ENCODE measurements around the gene EIF4E3. TPM values are rescaled to one million over a fixed set of nuclear protein-coding genes. Genes with fewer than 3 reads are reported as not detected.

The EIF4E3 gene
- polyA plus RNA-seq, 3 donors: 35.6 to 111 (median 58.6) TPM

DNA sequence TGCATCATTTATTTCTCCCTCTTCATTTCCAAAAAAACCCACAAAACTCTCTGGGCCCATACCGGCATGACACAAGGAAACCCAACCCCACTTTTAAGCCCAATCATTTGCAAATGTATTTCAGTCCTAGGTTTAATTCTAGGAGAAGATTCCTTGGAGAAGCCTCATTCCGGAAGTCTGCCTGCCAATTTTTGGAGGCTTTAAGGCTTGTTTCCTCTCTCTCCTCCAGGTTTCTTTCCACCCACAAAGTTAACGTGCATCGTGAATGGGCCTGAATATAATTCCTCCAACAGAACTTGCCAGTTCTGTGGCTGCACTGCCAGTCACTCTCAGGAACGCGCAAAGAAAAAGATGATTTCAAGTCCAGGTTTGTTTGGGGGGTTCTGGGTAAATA is 71.8 kb downstream of the EIF4E3 start:
- H3K27me3 ChIP-seq (ENCODE audit: control insufficient read depth in 2 of 2, insufficient read depth in 2 of 2, low read length in 2 of 2): no peaks in the 10 kb centered on the region
- Mint-ChIP-seq H3K36me3 (no peaks in the 10 kb centered on the region), H3K4me1 (peaks cover 26% of the 10 kb centered on the region), H3K27me3 (ENCODE audit: low read depth in 3 of 3) (peaks cover 0 to 3% (median 2%) of the 10 kb centered on the region in 3 donors), H3K4me3 (no peak overlapping the region), H3K9me3 (peaks cover 0 to 2% (median 0%) of the 10 kb centered on the region in 7 donors), H3K27ac (peak overlapping the region in 1 of 7 donors; percentile 18)
- no peak overlapping the region for H3K27ac ChIP-seq (ENCODE audit: low read depth in 1 of 2, low read length in 2 of 2)
- H3K9ac ChIP-seq (ENCODE audit: insufficient read depth, low read length, poor library complexity, severe bottlenecking): no peak overlapping the region
- no peaks in the 10 kb centered on the region for H4K20me1 ChIP-seq (ENCODE audit: insufficient read depth, low read length)
- no peak overlapping the region for H3K4me3 ChIP-seq (replicated peaks in 1 of 3; ENCODE audit: low read depth in 2 of 3, low read length in 3 of 3)
- DNase-seq: no peak
- H2AFZ ChIP-seq (ENCODE audit: insufficient read depth, low read depth, low read length, poor library complexity, severe bottlenecking): no peak overlapping the region
- no peaks in the 10 kb centered on the region for H3K79me2 ChIP-seq (ENCODE audit: insufficient read depth, low read length)
- no peak overlapping the region for H3K4me2 ChIP-seq (replicated peaks; ENCODE audit: extremely low read depth, low read length, poor library complexity, severe bottlenecking)
- 100% methylated on average over 2 of the region's 6 CpGs for WGBS (ENCODE audit: insufficient coverage)
- H3K4me1 ChIP-seq (ENCODE audit: control insufficient read depth in 1 of 2, insufficient read depth in 2 of 2, low read length in 2 of 2): no peaks in the 10 kb centered on the region
- no peaks in the 10 kb centered on the region for H3K9me3 ChIP-seq (replicated peaks in 1 of 2; ENCODE audit: control insufficient read depth in 1 of 2, insufficient read depth in 1 of 2, low read length in 2 of 2)
- TF ChIP-seq, protein P1, sequence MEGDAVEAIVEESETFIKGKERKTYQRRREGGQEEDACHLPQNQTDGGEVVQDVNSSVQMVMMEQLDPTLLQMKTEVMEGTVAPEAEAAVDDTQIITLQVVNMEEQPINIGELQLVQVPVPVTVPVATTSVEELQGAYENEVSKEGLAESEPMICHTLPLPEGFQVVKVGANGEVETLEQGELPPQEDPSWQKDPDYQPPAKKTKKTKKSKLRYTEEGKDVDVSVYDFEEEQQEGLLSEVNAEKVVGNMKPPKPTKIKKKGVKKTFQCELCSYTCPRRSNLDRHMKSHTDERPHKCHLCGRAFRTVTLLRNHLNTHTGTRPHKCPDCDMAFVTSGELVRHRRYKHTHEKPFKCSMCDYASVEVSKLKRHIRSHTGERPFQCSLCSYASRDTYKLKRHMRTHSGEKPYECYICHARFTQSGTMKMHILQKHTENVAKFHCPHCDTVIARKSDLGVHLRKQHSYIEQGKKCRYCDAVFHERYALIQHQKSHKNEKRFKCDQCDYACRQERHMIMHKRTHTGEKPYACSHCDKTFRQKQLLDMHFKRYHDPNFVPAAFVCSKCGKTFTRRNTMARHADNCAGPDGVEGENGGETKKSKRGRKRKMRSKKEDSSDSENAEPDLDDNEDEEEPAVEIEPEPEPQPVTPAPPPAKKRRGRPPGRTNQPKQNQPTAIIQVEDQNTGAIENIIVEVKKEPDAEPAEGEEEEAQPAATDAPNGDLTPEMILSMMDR (IDR thresholded peaks at IDR 0.05): no peak
- no peaks in the 10 kb centered on the region for H3K36me3 ChIP-seq (replicated peaks in 1 of 2; ENCODE audit: control insufficient read depth in 1 of 2, insufficient read depth in 2 of 2, low read length in 2 of 2)
- intact Hi-C loops (cut with micrococcal nuclease): loop anchor here (5.0 to 10.0 kb wide), 2 partner anchors 1101 to 1109 kb away; no protein-coding TSS in a partner anchor

DNA sequence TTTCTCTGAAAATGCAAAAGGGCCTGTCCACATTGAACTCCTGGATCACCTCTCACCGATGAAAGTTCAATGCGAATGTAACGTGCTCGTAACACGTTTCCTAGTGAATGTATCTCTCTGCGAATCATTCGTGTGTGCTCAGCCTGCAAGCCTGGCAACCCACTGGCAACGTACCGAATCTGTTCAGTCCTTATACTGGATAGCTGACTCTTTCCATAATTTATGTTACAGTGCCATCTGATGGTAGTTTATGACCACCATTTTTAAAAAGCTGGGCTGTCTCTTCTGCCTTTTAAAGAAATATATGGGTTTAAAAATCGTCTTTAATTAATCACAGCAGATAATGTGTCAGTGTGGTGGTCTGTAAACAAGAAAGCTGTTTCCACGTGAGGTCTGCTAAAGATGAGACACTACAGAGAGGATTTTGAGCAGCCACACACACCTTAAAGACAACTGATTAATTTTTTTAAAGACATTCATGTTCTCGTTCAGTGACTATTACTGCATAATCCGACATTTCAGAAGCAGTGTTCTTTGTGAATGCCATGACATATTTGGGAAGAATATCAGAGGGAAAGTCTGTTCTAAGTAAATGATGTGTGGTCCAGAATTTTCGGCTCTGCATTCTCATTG is 72.3 kb downstream of the EIF4E3 start:
- Mint-ChIP-seq H3K27ac (no peak overlapping the region), H3K36me3 (no peaks in the 10 kb centered on the region), H3K27me3 (ENCODE audit: low read depth in 3 of 3) (peaks cover 0 to 3% (median 2%) of the 10 kb centered on the region in 3 donors), H3K4me3 (peak overlapping the region in 1 of 2 donors; percentile 64), H3K4me1 (peaks cover 24% of the 10 kb centered on the region), H3K9me3 (peaks cover 0 to 2% (median 0%) of the 10 kb centered on the region in 7 donors)
- H3K4me3 ChIP-seq (replicated peaks in 1 of 3; ENCODE audit: low read depth in 2 of 3, low read length in 3 of 3): no peak overlapping the region
- WGBS (ENCODE audit: insufficient coverage): 82% methylated on average over 6 of the region's 14 CpGs
- no peak overlapping the region for H3K9ac ChIP-seq (ENCODE audit: insufficient read depth, low read length, poor library complexity, severe bottlenecking)
- H3K4me1 ChIP-seq (ENCODE audit: control insufficient read depth in 1 of 2, insufficient read depth in 2 of 2, low read length in 2 of 2): peaks cover 0 to under 1% of the 10 kb centered on the region in 2 donors
- H4K20me1 ChIP-seq (ENCODE audit: insufficient read depth, low read length): no peaks in the 10 kb centered on the region
- H3K4me2 ChIP-seq (replicated peaks; ENCODE audit: extremely low read depth, low read length, poor library complexity, severe bottlenecking): no peak overlapping the region
- no peaks in the 10 kb centered on the region for H3K79me2 ChIP-seq (ENCODE audit: insufficient read depth, low read length)
- no peaks in the 10 kb centered on the region for H3K9me3 ChIP-seq (replicated peaks in 1 of 2; ENCODE audit: control insufficient read depth in 1 of 2, insufficient read depth in 1 of 2, low read length in 2 of 2)
- no peaks in the 10 kb centered on the region for H3K36me3 ChIP-seq (replicated peaks in 1 of 2; ENCODE audit: control insufficient read depth in 1 of 2, insufficient read depth in 2 of 2, low read length in 2 of 2)
- H3K27ac ChIP-seq (ENCODE audit: low read depth in 1 of 2, low read length in 2 of 2): no peak overlapping the region
- no peak overlapping the region for H2AFZ ChIP-seq (ENCODE audit: insufficient read depth, low read depth, low read length, poor library complexity, severe bottlenecking)
- TF ChIP-seq, protein P1 (IDR thresholded peaks at IDR 0.05): peak; percentile 72
- peak; percentile 17 to 47 (median 44) for DNase-seq
- no peaks in the 10 kb centered on the region for H3K27me3 ChIP-seq (ENCODE audit: control insufficient read depth in 2 of 2, insufficient read depth in 2 of 2, low read length in 2 of 2)
- intact Hi-C loops (cut with micrococcal nuclease): loop anchor here (5.0 to 10.0 kb wide), 2 partner anchors 1101 to 1108 kb away; no protein-coding TSS in a partner anchor
